Measurements from ENCODE around the gene SELPLG. TPM values are rescaled to one million over a fixed set of nuclear protein-coding genes. Genes with fewer than 3 reads are reported as not detected.

Gene SELPLG
- total RNA-seq, 1 donor from 2014 or later: 31.9 TPM

DNA sequence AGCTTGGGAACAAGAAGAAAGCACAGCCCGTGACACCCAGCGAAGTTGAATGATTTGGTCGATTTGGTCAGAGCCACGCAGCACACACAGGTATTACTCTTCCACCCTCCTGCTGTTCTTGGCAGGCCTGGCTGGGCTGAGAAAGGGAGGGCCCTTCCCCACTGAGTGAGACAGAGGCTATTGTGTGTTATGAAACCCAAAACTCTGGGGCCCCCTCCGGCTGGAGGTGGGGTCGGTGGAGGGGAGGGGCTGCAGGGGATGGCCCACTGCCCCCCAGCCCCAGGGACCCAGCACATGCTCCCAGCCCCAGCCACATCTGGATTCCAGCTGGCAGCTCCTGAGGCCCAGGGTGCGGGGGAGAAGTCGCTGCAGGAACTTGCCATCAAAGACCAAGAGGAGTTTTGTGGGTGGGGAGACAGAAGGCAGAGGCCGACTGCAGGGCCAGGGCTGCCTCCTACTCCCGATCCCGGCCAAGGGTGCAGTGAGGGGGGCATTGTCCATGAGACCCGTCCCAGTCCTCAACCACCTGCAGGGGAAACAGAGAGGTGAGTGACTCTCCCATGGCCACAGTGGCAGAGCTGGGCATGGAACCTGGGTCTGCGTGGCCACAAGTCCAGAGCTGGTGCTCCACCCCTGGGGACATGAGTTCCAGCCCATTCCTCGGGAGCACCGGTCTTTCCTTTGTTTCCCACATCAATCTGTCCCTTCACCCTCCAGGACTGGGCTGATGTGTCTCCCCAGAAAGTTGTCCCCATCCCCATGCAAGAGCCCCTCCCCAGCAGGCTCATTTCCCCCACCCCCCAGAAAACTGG, 44.5 kb downstream of the SELPLG start:
- ATAC-seq (no peak), DNase-seq (peak; percentile 32)
- H3K9me3 ChIP-seq: no peaks in the 10 kb centered on the region
- no peak overlapping the region for H3K4me3 ChIP-seq
- H3K27ac ChIP-seq: no peak overlapping the region
- H3K36me3 ChIP-seq: no peaks in the 10 kb centered on the region
- no peaks in the 10 kb centered on the region for H3K4me1 ChIP-seq
- H3K27me3 ChIP-seq: no peaks in the 10 kb centered on the region
- intact Hi-C loops (cut with DNase I): no loop called here
- TF ChIP-seq, protein P1, sequence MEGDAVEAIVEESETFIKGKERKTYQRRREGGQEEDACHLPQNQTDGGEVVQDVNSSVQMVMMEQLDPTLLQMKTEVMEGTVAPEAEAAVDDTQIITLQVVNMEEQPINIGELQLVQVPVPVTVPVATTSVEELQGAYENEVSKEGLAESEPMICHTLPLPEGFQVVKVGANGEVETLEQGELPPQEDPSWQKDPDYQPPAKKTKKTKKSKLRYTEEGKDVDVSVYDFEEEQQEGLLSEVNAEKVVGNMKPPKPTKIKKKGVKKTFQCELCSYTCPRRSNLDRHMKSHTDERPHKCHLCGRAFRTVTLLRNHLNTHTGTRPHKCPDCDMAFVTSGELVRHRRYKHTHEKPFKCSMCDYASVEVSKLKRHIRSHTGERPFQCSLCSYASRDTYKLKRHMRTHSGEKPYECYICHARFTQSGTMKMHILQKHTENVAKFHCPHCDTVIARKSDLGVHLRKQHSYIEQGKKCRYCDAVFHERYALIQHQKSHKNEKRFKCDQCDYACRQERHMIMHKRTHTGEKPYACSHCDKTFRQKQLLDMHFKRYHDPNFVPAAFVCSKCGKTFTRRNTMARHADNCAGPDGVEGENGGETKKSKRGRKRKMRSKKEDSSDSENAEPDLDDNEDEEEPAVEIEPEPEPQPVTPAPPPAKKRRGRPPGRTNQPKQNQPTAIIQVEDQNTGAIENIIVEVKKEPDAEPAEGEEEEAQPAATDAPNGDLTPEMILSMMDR (IDR thresholded peaks at IDR 0.05): no peak

DNA sequence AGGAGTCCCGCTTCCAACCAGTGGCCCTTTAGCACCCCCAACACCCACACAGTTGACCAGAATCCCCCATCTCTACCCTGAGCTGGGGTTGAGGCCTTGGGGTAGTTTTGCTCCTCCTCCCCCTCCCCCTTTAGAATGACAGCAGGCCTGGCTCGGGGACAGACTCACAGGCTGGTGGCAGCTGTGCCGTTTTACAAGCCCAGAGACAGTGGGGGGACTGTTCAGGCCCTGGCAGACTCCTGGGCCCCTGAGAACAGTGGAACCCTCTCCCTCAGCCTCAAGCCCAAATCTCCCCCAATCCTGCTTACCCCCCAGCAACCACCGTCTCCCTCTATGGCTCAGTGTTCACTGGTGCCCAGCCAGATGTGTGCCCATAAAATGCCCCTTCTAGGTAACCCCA, 45.9 kb downstream of the SELPLG start:
- intact Hi-C loops (cut with DNase I): no loop called here
- Histone ChIP-seq H3K9me3 (no peaks in the 10 kb centered on the region), H3K36me3 (no peaks in the 10 kb centered on the region), H3K4me1 (no peaks in the 10 kb centered on the region), H3K27ac (no peak overlapping the region), H3K4me3 (no peak overlapping the region), H3K27me3 (no peaks in the 10 kb centered on the region)
- no peak for ATAC-seq
- TF ChIP-seq, protein P1 (IDR thresholded peaks at IDR 0.05): no peak
- DNase-seq: peak; percentile 54

DNA sequence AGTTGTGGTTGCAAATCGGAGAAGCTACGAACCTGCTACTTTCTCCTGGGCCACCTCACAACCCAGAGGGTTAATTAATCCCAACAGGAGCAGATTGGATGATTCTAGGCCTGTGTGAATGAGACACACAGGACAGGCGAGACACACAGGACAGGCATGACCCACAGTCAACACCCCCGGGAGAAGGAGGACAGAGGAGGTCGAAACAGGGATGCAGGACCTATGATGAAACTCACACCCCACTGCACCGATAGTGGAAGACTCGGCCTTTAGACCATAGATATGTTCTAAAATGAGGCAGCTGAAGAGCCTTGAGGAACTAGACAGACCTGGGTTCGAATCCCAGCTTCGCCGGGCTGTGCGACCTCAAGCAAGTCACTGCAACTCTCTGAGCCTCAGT, 47.4 kb downstream of the SELPLG start:
- intact Hi-C loops (cut with DNase I): no loop called here
- Histone ChIP-seq H3K27ac (no peak overlapping the region), H3K36me3 (no peaks in the 10 kb centered on the region), H3K27me3 (no peaks in the 10 kb centered on the region), H3K4me3 (no peak overlapping the region), H3K9me3 (no peaks in the 10 kb centered on the region), H3K4me1 (no peaks in the 10 kb centered on the region)
- TF ChIP-seq, protein P1 (IDR thresholded peaks at IDR 0.05): no peak
- DNase-seq (peak; percentile 23), ATAC-seq (no peak)

DNA sequence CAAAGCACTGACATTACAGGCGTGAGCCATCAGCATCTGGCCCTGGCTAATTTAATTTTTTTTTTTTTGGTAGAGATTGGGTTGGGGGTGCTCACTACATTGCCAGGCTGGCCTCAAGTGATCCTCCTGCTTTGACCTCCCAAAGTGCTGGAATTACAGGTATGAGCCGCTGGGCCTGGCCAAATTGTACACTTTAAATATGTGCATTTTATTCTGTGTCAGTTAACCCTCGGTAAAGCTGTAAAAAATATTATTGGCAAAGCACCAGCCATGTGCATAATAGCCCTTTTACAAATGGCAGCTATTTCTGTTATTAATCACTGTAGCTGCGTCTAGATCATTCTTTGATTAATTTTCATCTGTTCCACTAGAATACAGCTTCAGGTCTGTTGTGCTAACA, 47.8 kb downstream of the SELPLG start:
- Histone ChIP-seq H3K27me3 (no peaks in the 10 kb centered on the region), H3K9me3 (no peaks in the 10 kb centered on the region), H3K4me1 (peaks cover 4% of the 10 kb centered on the region), H3K36me3 (no peaks in the 10 kb centered on the region), H3K27ac (no peak overlapping the region), H3K4me3 (no peak overlapping the region)
- TF ChIP-seq, protein P1 (IDR thresholded peaks at IDR 0.05): no peak
- DNase-seq (peak; percentile 3), ATAC-seq (no peak)
- intact Hi-C loops (cut with DNase I): no loop called here

DNA sequence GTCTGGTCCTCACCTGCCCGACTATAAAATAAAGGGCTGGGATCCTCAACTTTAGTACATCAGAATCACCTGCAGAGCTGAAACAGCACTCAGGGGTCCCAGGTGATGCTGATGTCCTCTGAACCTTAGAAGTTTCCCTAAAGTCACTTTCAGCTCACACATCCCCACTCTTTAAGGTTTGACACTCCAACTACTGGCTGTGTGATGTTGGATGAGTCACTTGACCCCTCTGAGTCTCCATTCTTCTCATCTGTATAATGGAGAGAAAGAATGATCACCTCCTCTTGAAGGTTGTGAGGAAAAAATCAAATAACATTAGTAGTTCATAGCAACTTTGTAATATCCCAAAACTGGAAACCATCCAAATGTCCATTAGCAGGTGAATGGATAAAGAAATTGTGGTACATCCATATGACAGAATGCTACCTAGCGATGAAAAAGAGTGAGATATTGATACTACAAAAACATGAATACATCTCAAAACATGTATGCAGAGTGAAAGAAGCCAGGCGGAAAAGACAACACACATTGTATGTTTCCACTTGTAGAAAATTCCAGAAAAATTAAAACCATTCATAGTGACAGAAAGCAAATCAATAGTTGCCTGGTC, 49.1 kb downstream of the SELPLG start:
- Histone ChIP-seq H3K9me3 (no peaks in the 10 kb centered on the region), H3K27me3 (no peaks in the 10 kb centered on the region), H3K4me3 (no peak overlapping the region), H3K27ac (no peak overlapping the region), H3K4me1 (peaks cover 6% of the 10 kb centered on the region), H3K36me3 (no peaks in the 10 kb centered on the region)
- no peak for DNase-seq
- ATAC-seq: no peak
- TF ChIP-seq, protein P1 (IDR thresholded peaks at IDR 0.05): no peak
- intact Hi-C loops (cut with DNase I): no loop called here

Measured in upper lobe of right lung (tissue), 1 donor.